ENCODE results near the gene GRIFIN.

The GRIFIN gene

DNA sequence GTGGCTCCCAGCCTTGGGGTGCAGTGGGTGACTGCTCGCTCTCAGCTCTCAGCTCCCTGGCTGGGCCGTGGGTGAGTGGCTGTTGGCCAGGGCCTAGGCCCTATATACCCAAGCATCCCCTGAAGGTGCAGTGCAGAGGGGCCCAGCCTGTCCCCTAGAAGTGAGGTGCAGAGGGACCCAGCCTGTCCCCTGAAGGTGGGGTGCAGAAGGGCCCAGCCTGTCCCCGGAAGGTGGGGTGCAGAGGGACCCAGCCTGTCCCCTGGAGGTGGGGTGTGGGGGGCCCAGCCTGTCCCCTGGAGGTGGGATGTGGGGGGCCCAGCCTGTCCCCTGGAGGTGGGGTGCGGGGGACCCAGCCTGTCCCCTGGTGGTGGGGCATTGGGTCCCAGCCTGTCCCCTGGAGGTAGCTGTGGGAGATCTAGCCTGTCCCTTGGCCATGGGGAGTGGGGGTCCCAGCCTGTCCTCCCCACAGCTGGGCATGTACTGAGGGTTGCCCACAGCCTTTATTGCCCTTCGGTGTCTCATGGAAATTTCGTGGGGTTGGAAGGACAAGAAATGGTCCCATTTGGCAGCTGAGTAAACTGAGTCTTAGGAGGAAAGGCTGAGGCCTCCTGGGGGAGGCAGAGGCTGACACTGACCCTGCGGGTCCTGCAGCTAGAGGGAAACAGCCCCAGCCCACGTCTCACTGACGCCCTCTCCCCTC, 25.9 kb upstream of the GRIFIN start:
- H3K27me3 ChIP-seq (ENCODE audit: control insufficient read depth, insufficient read depth, low read length), result no peaks in the 10 kb centered on the region
- no peaks in the 10 kb centered on the region for H3K36me3 ChIP-seq (ENCODE audit: control insufficient read depth, insufficient read depth, low read length)
- no peaks in the 10 kb centered on the region for H3K4me1 ChIP-seq (ENCODE audit: control insufficient read depth, insufficient read depth, low read length)
- no peak overlapping the region for H3K9ac ChIP-seq (ENCODE audit: low read length)
- H3K4me3 ChIP-seq (ENCODE audit: low read length), result no peak overlapping the region
- no peaks in the 10 kb centered on the region for H3K9me3 ChIP-seq (ENCODE audit: control insufficient read depth, low read length)

DNA sequence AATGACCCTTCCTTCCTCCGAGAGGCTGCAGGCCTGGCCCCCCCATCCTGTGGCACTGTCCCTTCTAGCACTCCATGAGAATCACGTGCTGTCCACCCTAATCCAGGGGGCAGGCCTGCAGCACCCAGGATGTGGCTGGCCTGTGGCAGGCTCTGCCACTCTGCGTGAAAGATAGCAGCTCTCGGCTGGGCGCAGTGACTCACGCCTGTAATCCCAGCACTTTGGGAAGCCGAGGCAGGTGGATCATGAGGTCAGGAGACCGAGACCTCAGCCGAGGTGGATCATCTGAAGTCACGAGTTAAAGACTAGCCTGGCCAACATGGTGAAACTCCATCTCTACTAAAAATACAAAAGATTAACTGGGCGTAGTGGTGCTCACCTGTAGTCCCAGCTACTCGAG, 24.5 kb upstream of the GRIFIN start:
- no peaks in the 10 kb centered on the region for H3K4me1 ChIP-seq (ENCODE audit: control insufficient read depth, insufficient read depth, low read length)
- no peaks in the 10 kb centered on the region for H3K36me3 ChIP-seq (ENCODE audit: control insufficient read depth, insufficient read depth, low read length)
- H3K9me3 ChIP-seq (ENCODE audit: control insufficient read depth, low read length), result no peaks in the 10 kb centered on the region
- no peak overlapping the region for H3K9ac ChIP-seq (ENCODE audit: low read length)
- H3K27me3 ChIP-seq (ENCODE audit: control insufficient read depth, insufficient read depth, low read length), result no peaks in the 10 kb centered on the region
- H3K4me3 ChIP-seq (ENCODE audit: low read length), result no peak overlapping the region

DNA sequence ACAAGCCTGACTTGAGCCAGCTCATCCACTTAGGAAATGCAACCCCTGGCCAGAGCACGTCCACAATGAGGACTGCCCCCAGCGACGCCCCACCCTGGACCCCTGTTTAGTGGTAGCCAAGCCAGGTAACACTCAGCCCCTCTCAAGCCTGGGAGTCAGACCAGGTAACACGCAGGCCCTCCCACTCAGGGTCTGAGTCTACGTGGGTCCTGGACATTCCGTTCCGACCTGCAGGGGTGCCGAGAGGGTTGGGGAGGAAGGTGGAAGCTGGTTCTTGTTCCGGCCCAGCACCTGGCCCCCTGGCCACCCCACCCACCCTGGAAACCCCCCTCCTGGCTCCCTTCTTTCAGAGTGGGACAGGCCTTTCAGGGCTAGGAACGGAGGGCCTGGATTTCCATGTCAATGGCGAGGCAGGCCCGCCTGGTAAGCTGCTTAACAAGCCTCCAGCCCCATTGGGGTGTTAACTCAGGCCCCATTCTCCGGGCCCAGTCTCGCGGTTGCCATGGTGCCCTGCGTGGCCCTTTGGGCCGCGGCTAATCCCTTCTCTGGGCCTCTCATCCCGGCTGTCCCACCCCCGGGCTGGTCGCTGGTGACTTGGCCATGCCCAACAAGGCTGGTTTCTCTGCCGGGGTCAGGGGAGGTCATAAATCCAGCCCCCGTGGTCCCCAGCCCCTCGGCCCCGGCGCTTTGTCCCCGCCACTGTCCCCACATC, 23.7 kb upstream of the GRIFIN start:
- Histone ChIP-seq H3K27me3 (ENCODE audit: control insufficient read depth, insufficient read depth, low read length) (no peaks in the 10 kb centered on the region), H3K4me3 (ENCODE audit: low read length) (no peak overlapping the region), H3K9me3 (ENCODE audit: control insufficient read depth, low read length) (no peaks in the 10 kb centered on the region), H3K4me1 (ENCODE audit: control insufficient read depth, insufficient read depth, low read length) (peaks cover under 1% of the 10 kb centered on the region), H3K36me3 (ENCODE audit: control insufficient read depth, insufficient read depth, low read length) (no peaks in the 10 kb centered on the region), H3K9ac (ENCODE audit: low read length) (no peak overlapping the region)

DNA sequence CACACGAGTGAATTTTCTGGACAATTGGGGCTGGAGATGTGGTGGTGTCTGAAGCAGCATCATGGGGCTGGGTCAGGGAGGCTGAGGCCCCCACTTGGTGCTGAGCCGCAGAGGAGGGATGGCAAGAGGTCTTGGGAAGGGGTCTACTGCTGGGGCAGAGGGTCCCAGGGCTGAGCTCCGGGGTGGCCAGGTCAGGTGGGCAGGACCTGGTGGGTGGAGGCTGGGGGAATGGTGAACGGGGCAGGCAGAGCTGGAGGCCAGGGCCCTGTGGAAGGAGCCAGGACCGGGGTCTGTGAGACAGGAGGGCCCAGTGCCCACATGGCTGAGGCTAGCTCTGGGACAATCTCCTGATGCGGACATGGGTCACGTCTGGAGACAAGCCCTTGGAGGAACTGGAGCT, 23.0 kb upstream of the GRIFIN start:
- no peaks in the 10 kb centered on the region for H3K27me3 ChIP-seq (ENCODE audit: control insufficient read depth, insufficient read depth, low read length)
- H3K4me1 ChIP-seq (ENCODE audit: control insufficient read depth, insufficient read depth, low read length), result peaks cover 7% of the 10 kb centered on the region
- H3K9ac ChIP-seq (ENCODE audit: low read length), result no peak overlapping the region
- H3K36me3 ChIP-seq (ENCODE audit: control insufficient read depth, insufficient read depth, low read length), result no peaks in the 10 kb centered on the region
- H3K4me3 ChIP-seq (ENCODE audit: low read length), result no peak overlapping the region
- H3K9me3 ChIP-seq (ENCODE audit: control insufficient read depth, low read length), result no peaks in the 10 kb centered on the region

DNA sequence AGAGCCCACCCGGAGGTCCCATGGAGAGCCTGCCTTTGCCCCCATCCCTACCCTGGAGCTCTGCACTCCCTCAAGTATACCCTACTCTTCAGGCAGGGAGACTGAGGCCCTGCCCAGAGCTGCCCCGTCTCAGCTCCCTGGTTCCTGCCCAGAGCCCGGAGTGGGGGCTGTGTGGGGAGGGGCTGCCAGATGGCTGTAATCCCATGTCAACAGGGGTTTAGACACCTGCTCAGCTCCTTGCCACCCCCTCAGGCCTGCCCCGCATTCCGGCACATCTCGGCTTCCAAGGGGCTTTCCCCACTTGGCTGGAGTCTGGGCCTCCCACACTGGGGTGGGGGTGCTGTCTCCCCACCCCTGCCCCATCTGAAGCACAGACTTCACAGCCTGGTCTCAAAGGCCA, 22.5 kb upstream of the GRIFIN start:
- H3K9ac ChIP-seq (ENCODE audit: low read length), result no peak overlapping the region
- H3K9me3 ChIP-seq (ENCODE audit: control insufficient read depth, low read length), result no peaks in the 10 kb centered on the region
- no peaks in the 10 kb centered on the region for H3K36me3 ChIP-seq (ENCODE audit: control insufficient read depth, insufficient read depth, low read length)
- peaks cover 12% of the 10 kb centered on the region for H3K4me1 ChIP-seq (ENCODE audit: control insufficient read depth, insufficient read depth, low read length)
- no peaks in the 10 kb centered on the region for H3K27me3 ChIP-seq (ENCODE audit: control insufficient read depth, insufficient read depth, low read length)
- H3K4me3 ChIP-seq (ENCODE audit: low read length), result no peak overlapping the region

DNA sequence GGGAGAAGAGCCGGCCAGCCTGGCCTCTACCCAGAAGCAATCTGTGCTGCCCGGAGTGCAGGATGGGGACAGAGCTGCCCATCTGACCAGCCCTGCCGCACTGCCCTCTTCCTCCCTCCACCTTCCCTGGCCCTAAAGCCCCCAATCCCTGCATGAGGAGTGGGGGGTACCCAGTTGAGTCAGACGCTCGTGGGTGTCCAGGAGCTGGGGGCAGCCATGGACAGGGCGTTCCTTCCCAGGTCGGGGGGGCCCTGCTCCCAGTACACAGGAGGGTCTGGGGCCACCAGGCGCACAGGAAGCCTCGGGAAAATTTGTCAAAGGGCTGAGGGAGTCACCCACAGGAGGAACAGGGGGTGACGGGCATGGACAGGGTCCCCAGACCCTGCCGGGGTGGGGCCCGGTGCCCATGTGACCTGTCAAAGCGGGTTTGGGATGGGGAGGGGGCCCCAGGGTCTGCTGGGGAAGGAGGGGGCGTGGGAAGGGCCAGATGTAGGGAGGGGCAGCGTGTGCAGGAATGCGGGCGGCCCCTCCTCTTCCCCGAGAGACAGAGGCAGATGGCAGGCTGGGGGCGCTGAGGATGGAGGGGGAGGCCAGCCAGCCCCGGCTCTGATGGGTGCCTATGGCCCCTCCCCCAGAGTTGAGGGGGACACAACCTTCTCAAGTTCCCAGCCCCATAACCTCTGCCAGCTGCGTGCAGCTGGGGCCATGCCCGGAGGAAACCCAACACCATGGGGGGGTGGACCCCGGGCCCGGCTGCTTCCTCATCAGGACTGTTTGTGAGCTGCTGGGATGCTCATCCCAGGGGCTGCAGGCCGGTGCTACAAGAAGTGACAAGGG, 21.5 kb upstream of the GRIFIN start:
- Histone ChIP-seq H3K4me3 (ENCODE audit: low read length) (no peak overlapping the region), H3K9ac (ENCODE audit: low read length) (no peak overlapping the region), H3K9me3 (ENCODE audit: control insufficient read depth, low read length) (no peaks in the 10 kb centered on the region), H3K27me3 (ENCODE audit: control insufficient read depth, insufficient read depth, low read length) (peaks cover 6% of the 10 kb centered on the region), H3K4me1 (ENCODE audit: control insufficient read depth, insufficient read depth, low read length) (peaks cover 21% of the 10 kb centered on the region), H3K36me3 (ENCODE audit: control insufficient read depth, insufficient read depth, low read length) (no peaks in the 10 kb centered on the region)

DNA sequence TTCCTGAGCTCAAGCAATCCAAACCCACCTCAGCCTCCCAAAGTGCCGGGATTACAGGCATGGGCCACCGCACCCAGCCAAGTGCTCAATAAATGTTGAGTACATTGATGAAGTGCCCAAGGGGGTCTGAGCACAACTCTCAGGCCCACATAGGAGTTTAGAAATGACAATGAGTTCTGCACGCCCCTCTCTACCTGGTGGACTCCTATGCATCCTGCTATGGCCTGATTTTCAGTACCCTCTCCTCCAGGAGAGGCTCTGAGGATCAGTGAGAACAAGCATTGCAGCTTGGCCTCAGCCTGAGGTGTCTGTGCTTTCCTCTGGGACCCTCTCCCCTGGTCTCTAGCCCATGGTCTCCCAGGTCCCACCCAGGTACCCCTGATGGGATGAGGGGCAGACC, 20.9 kb upstream of the GRIFIN start:
- H3K9me3 ChIP-seq (ENCODE audit: control insufficient read depth, low read length), result no peaks in the 10 kb centered on the region
- H3K4me3 ChIP-seq (ENCODE audit: low read length), result no peak overlapping the region
- H3K27me3 ChIP-seq (ENCODE audit: control insufficient read depth, insufficient read depth, low read length), result peaks cover 6% of the 10 kb centered on the region
- H3K36me3 ChIP-seq (ENCODE audit: control insufficient read depth, insufficient read depth, low read length), result no peaks in the 10 kb centered on the region
- peaks cover 21% of the 10 kb centered on the region for H3K4me1 ChIP-seq (ENCODE audit: control insufficient read depth, insufficient read depth, low read length)
- H3K9ac ChIP-seq (ENCODE audit: low read length), result no peak overlapping the region

DNA sequence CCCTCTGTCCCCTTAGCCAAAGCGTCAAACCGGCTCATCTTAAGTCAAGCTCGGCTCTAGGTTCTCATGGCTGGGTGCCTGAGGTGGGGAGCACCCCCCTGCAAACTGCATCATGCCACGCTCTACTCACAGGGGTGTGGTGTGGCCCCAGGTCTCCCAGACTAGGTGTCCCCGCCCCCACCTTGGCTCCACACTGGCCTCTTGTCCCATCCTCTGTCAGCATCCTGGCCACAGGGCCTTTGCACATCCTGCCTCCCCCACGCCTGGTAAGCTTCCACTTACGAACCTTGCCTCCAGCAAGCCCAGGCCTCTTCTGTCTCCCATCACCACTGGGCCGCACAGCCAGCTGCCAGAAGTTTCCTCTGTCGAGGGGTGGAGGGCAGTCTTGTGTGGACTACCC, 20.2 kb upstream of the GRIFIN start:
- no peak overlapping the region for H3K9ac ChIP-seq (ENCODE audit: low read length)
- peaks cover 6% of the 10 kb centered on the region for H3K27me3 ChIP-seq (ENCODE audit: control insufficient read depth, insufficient read depth, low read length)
- H3K4me1 ChIP-seq (ENCODE audit: control insufficient read depth, insufficient read depth, low read length), result peaks cover 21% of the 10 kb centered on the region
- no peaks in the 10 kb centered on the region for H3K9me3 ChIP-seq (ENCODE audit: control insufficient read depth, low read length)
- H3K4me3 ChIP-seq (ENCODE audit: low read length), result no peak overlapping the region
- H3K36me3 ChIP-seq (ENCODE audit: control insufficient read depth, insufficient read depth, low read length), result no peaks in the 10 kb centered on the region

DNA sequence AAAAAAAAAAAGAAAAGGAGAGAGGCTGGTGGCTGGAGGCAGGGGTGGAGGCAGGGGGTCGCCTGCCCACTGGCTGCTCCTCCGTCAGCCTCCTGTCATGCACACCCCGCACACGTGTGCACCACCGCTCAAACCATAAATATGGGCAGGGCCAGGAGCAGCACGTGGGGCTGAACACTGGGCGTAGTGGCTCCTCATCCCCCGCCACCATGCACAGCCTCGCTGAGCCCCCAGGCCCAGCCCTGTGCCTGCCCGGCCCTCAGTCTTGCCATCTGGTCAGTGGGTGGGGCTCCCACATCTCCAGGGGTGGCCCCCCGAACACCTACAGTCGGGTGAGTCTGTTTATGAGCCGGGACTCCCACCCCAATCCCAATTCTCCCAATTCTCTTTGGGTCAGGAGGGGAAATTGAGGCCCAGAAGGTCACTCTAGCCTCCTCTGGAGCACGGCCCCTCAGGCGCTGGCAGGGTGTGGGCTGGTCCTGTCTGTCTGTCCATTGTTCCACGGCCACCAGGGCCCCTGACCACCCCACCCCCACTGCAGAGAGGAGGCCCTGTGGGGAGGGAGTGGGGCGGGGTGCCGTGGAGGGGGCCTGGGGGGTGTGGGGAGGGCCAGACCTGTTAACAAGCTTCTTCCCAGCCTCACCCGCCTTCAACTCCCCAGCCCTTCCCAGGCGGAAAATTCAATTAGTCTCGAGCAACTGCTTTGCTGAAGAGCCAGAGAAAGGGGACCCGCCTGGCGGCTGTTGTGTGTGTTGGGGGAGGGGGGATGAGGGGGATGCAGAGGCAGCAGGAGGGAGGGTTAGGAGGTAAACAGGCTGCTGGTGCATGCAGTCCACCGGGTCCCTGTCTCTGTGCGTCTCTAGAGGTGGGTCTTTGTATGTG, 19.5 kb upstream of the GRIFIN start:
- H3K9me3 ChIP-seq (ENCODE audit: control insufficient read depth, low read length), result no peaks in the 10 kb centered on the region
- no peaks in the 10 kb centered on the region for H3K36me3 ChIP-seq (ENCODE audit: control insufficient read depth, insufficient read depth, low read length)
- no peak overlapping the region for H3K9ac ChIP-seq (ENCODE audit: low read length)
- H3K4me3 ChIP-seq (ENCODE audit: low read length), result no peak overlapping the region
- peaks cover 6% of the 10 kb centered on the region for H3K27me3 ChIP-seq (ENCODE audit: control insufficient read depth, insufficient read depth, low read length)
- peaks cover 21% of the 10 kb centered on the region for H3K4me1 ChIP-seq (ENCODE audit: control insufficient read depth, insufficient read depth, low read length)

DNA sequence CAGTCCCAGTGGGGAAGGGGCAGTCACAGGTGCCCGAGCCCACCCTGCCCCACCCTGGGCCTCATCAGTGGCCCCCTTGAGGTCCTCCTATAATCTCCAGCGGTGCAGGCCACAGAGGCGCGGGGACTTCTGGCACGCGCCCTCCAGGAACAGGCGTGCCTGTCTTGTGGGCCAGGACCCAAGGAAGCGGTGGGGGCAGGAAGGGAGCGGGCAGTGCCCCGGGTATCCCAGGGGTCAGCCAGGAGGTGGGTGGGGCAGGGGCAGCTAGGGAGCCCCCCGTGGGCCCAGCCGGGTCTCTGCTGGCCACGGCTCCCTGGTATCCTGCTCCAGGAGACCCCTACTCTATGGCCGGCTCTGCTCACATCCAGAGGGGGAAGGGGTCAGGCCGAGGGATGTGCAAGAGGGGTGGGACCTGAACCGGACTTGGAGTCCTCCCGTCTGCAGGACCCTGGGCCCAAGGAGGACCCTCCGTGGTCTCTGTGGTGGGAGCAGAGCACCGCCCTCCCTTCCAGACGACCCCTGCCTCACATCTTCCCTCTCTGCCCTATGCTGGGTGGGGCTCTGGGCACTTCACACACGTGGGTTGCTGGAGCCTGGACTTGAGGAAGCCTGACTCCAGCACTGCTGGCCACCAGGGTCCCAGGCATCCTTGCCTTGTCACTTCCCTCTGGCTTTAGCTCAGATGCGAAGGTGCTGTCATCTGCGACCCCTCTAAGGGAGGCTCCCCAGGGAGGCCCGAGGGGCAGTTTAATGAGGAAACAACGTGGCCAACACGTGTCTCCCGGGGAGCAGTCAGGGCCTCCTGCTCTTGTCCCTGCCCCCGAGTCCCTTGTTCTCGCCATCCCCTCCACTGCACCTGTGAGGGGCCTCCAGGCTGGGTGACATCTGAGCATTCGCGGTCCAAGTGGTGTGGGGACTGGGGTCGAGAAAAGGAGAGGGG, 18.3 kb upstream of the GRIFIN start:
- Histone ChIP-seq H3K36me3 (ENCODE audit: control insufficient read depth, insufficient read depth, low read length) (no peaks in the 10 kb centered on the region), H3K4me1 (ENCODE audit: control insufficient read depth, insufficient read depth, low read length) (peaks cover 21% of the 10 kb centered on the region), H3K9me3 (ENCODE audit: control insufficient read depth, low read length) (no peaks in the 10 kb centered on the region), H3K27me3 (ENCODE audit: control insufficient read depth, insufficient read depth, low read length) (peaks cover 6% of the 10 kb centered on the region), H3K4me3 (ENCODE audit: low read length) (no peak overlapping the region), H3K9ac (ENCODE audit: low read length) (no peak overlapping the region)
